ENCODE measurements around the gene S100A8.

The S100A8 gene

DNA sequence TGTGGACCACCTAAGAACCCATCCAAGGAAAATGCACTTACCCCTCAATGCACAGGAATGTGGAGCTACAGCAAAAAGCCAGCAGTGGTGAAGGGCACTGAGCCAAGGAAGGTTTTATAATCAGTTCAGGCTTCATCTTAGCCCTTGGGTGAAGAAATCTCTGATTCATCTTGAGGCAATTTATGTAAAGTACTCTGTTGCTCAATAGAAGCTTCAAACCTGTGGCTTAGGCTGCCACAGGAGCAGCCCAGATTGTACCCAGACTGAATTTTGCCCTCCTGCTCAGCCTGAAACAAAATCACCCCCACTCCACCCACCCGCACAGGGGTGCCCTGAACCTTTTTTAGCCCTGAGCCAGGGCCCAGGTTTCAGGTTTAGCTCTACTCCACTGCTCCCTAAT is 15.4 kb downstream of the S100A8 start, which contains the start of gene S100A12:
Gene S100A12, minus strand, starts transcription at position 111 of the 400 bp plus-strand sequence. CDS start 1,029 bp downstream, outside the sequence.
- Histone ChIP-seq H3K27ac (no peak within 1 kb of the TSS), H3K4me3 (ENCODE audit: low read depth, low read length) (no peak within 1 kb of the TSS)
- TF ChIP-seq, protein P1, sequence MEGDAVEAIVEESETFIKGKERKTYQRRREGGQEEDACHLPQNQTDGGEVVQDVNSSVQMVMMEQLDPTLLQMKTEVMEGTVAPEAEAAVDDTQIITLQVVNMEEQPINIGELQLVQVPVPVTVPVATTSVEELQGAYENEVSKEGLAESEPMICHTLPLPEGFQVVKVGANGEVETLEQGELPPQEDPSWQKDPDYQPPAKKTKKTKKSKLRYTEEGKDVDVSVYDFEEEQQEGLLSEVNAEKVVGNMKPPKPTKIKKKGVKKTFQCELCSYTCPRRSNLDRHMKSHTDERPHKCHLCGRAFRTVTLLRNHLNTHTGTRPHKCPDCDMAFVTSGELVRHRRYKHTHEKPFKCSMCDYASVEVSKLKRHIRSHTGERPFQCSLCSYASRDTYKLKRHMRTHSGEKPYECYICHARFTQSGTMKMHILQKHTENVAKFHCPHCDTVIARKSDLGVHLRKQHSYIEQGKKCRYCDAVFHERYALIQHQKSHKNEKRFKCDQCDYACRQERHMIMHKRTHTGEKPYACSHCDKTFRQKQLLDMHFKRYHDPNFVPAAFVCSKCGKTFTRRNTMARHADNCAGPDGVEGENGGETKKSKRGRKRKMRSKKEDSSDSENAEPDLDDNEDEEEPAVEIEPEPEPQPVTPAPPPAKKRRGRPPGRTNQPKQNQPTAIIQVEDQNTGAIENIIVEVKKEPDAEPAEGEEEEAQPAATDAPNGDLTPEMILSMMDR (IDR thresholded peaks at IDR 0.05): no peak

DNA sequence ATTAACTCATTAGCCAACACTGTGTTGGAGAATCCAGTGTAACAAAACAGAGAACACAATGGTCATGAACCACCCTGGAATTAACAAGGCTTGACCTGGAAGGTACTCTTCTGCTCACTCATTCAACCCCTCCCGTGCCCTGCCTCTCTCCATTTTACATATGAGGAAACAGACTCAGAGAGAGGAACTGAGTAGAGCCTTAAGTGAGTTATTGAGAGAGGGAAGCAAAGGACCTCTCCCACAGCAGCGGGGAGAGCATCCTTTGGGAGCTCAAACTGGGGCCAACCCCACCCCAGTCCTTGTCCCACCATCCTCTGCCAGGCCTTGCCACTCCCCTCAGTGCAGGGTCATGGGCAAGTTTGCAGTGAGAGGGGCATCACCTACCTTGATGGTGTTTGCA is 16.8 kb downstream of the S100A8 start:
- Histone ChIP-seq H3K9me3 (ENCODE audit: control insufficient read depth, low read length) (no peaks in the 10 kb centered on the region), H3K4me2 (ENCODE audit: low read length) (no peak overlapping the region), H3K4me1 (no peaks in the 10 kb centered on the region), H3K79me2 (no peaks in the 10 kb centered on the region), H3K36me3 (ENCODE audit: control insufficient read depth, insufficient read depth, low read length) (no peaks in the 10 kb centered on the region), H3K27ac (no peak overlapping the region), H3K9ac (no peak overlapping the region), H2AFZ (no peak overlapping the region), H3K4me3 (ENCODE audit: low read depth, low read length) (no peak overlapping the region), H3K27me3 (ENCODE audit: control insufficient read depth, insufficient read depth, low read length) (no peaks in the 10 kb centered on the region)
- TF ChIP-seq, protein P1 (IDR thresholded peaks at IDR 0.05): no peak

More for the DNA sequence above, 15.4 kb downstream of the S100A8 start, which contains the start of gene S100A12:
- no peak within 1 kb of the TSS for H3K4me2 ChIP-seq (ENCODE audit: low read length)
- H2AFZ ChIP-seq: no peak within 1 kb of the TSS
- H3K27me3 ChIP-seq (ENCODE audit: control insufficient read depth, insufficient read depth, low read length): no peaks in the 10 kb centered on the region
- no peaks in the 10 kb centered on the region for H3K79me2 ChIP-seq
- H3K36me3 ChIP-seq (ENCODE audit: control insufficient read depth, insufficient read depth, low read length): no peaks in the 10 kb centered on the region
- H3K4me1 ChIP-seq: no peaks in the 10 kb centered on the region
- H3K9me3 ChIP-seq (ENCODE audit: control insufficient read depth, low read length): no peaks in the 10 kb centered on the region
- H3K9ac ChIP-seq: no peak within 1 kb of the TSS

DNA sequence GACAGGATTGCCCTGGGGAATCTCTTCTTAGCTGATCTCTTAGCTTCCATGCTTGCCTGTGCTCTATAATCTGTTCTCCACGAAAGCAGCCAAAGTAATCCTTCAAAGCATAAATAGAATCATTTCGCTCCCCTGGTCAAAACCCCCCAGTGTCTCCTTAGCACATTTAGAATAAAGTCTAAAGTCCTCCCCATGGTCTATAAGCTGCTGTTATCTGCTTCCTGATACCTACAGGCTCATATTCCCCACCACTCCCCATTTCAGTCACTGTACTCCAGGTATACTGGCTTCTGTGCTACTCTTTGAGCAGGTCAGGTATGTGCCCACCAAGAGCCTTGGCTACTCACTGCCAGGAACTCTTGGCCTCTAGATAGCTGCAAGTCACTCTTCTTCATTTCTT is 18.3 kb downstream of the S100A8 start:
- TF ChIP-seq, protein P1 (IDR thresholded peaks at IDR 0.05): no peak
- H3K36me3 ChIP-seq (ENCODE audit: control insufficient read depth, insufficient read depth, low read length): no peaks in the 10 kb centered on the region
- no peak overlapping the region for H3K27ac ChIP-seq
- H3K9ac ChIP-seq: no peak overlapping the region
- H3K79me2 ChIP-seq: no peaks in the 10 kb centered on the region
- H3K4me3 ChIP-seq (ENCODE audit: low read depth, low read length): no peak overlapping the region
- no peak overlapping the region for H2AFZ ChIP-seq
- H3K4me1 ChIP-seq: no peaks in the 10 kb centered on the region
- no peaks in the 10 kb centered on the region for H3K9me3 ChIP-seq (ENCODE audit: control insufficient read depth, low read length)
- H3K27me3 ChIP-seq (ENCODE audit: control insufficient read depth, insufficient read depth, low read length): no peaks in the 10 kb centered on the region
- no peak overlapping the region for H3K4me2 ChIP-seq (ENCODE audit: low read length)

DNA sequence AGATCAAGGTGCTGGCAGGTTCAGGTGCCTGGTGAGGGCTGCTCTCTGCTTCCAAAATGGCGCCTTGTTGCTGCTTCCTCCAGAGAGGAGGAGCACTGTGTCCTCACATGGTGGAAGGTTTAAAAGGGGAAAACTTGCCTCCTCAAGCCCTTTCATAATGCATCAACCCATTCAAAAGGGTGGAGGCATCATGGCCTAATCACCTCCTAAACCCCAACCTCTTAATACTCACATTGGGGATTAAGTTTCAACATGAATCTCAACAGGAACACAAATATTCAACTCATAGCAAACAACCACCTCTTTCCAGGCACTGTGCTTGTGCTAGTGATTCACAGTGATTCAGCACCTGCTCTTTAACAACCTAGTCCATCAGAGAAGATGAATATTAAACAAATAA is 19.6 kb downstream of the S100A8 start:
- no peaks in the 10 kb centered on the region for H3K4me1 ChIP-seq
- TF ChIP-seq, protein P1 (IDR thresholded peaks at IDR 0.05): no peak
- H3K4me3 ChIP-seq (ENCODE audit: low read depth, low read length): no peak overlapping the region
- no peak overlapping the region for H2AFZ ChIP-seq
- no peaks in the 10 kb centered on the region for H3K9me3 ChIP-seq (ENCODE audit: control insufficient read depth, low read length)
- H3K9ac ChIP-seq: no peak overlapping the region
- no peak overlapping the region for H3K4me2 ChIP-seq (ENCODE audit: low read length)
- no peak overlapping the region for H3K27ac ChIP-seq
- no peaks in the 10 kb centered on the region for H3K27me3 ChIP-seq (ENCODE audit: control insufficient read depth, insufficient read depth, low read length)
- H3K36me3 ChIP-seq (ENCODE audit: control insufficient read depth, insufficient read depth, low read length): no peaks in the 10 kb centered on the region
- H3K79me2 ChIP-seq: no peaks in the 10 kb centered on the region

DNA sequence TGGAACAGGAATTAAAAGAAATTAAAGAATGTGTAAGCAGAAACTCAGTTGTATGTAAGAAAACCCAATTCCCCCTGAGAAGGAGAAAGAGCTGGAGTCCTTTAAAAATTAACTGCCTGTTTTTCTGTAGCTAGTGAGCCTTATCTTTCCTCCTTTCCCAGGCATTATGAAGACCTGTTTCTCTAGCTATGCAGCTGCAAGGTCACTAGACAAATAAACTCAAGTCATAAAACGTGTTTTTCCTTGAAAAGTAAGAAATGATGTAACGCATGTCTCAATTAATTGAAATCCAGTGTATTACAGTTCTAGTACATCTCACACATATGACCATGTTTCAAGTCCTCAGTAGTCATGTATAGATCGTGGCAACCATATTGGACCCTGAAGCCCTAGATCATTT is 20.7 kb downstream of the S100A8 start:
- Histone ChIP-seq H3K4me2 (ENCODE audit: low read length) (no peak overlapping the region), H3K9ac (no peak overlapping the region), H3K4me1 (no peaks in the 10 kb centered on the region), H3K27ac (no peak overlapping the region), H3K4me3 (ENCODE audit: low read depth, low read length) (no peak overlapping the region), H3K36me3 (ENCODE audit: control insufficient read depth, insufficient read depth, low read length) (no peaks in the 10 kb centered on the region), H3K79me2 (no peaks in the 10 kb centered on the region), H3K9me3 (ENCODE audit: control insufficient read depth, low read length) (no peaks in the 10 kb centered on the region), H2AFZ (no peak overlapping the region), H3K27me3 (ENCODE audit: control insufficient read depth, insufficient read depth, low read length) (no peaks in the 10 kb centered on the region)
- TF ChIP-seq, protein P1 (IDR thresholded peaks at IDR 0.05): no peak

Data from parathyroid adenoma (tissue), 2 donors.